GM12878 (cell line): ENCODE results near the gene PIGB. TPM values are rescaled to one million over a fixed set of nuclear protein-coding genes. Genes with fewer than 3 reads are reported as not detected.

Source experiments
- ATAC-seq: fragments of 200-7000 bp; cut with Tn5 transposase; 3 replicates; pipeline ENCODE4 v1.9.1; 2020; ENCODE audit warnings: mild to moderate bottlenecking, moderate library complexity
- BruUV-seq: library from RNA; stranded (reverse); fragments of 400-500 nt; replicated peaks from 2 replicates; lab custom pipeline; 2021; lab: Mats Ljungman, UMichigan
- CTCF ChIA-PET: fragments of 300-600 bp; sonication (Branson Sonifier 250); formaldehyde crosslinking; extraction: SDS; loops from one replicate; lab custom pipeline; 2021; ENCODE audit warnings: inconsistent platforms; lab: Yijun Ruan, JAX
- POLR2A ChIA-PET: fragments of 350-600 bp; formaldehyde crosslinking; extraction: SDS; loops from one replicate; lab custom pipeline; 2021; ENCODE audit warnings: inconsistent platforms; lab: Charles Lee
- RAD21 ChIA-PET: fragments of 300-600 bp; sonication (Branson Sonifier 250); formaldehyde crosslinking; loops from one replicate; lab custom pipeline; 2023; ENCODE audit warnings: antibody characterized with exemption; ENCODE audit not compliant: unreplicated experiment; lab: Charles Lee
- SMC1A ChIA-PET: fragments of 300-600 bp; sonication (Branson Sonifier 250); formaldehyde crosslinking; loops from one replicate; lab custom pipeline; 2023; ENCODE audit not compliant: unreplicated experiment, uncharacterized antibody; lab: Charles Lee
- DNase-seq: peaks from one replicate; pipeline ENCODE4 v3.0.0-alpha.2; 2011; ENCODE audit warnings: low read depth, low spot score
- FAIRE-seq: peaks from 3 replicates; lab custom pipeline; 2011; peaks lifted over from hg19 to GRCh38; lab: Jason Lieb, UNC
- H2AFZ ChIP-seq: 2 replicates; pipeline ENCODE4 v1.6.0; 2011; ENCODE audit warnings: low read depth, low read length, control low read depth; ENCODE audit not compliant: control insufficient read depth
- H3K27ac ChIP-seq: 2 replicates; pipeline ENCODE4 v1.5.1; 2011; ENCODE audit warnings: control low read depth; ENCODE audit not compliant: control insufficient read depth, insufficient read depth
- H3K27me3 ChIP-seq, 2 experiments: replicated peaks in 1 of 2; 2 replicates each; pipeline versions ENCODE4 v1.6.0 to v1.6.1; 2011; ENCODE audit warnings: low read length in 1 of 2; ENCODE audit not compliant: control insufficient read depth in 2 of 2, insufficient read depth in 2 of 2
- H3K36me3 ChIP-seq, 2 experiments: 2 replicates each; pipeline ENCODE4 v1.5.1; 2011; ENCODE audit warnings: low read length in 1 of 2; ENCODE audit not compliant: control insufficient read depth in 2 of 2, insufficient read depth in 2 of 2
- H3K4me1 ChIP-seq: 2 replicates; pipeline ENCODE4 v1.6.1; 2011; ENCODE audit warnings: mild to moderate bottlenecking, low read length, moderate library complexity, mixed read lengths; ENCODE audit not compliant: control insufficient read depth, insufficient read depth
- H3K4me2 ChIP-seq: 2 replicates; pipeline ENCODE4 v1.6.0; 2011; ENCODE audit warnings: control low read depth; ENCODE audit not compliant: control insufficient read depth, insufficient read depth
- H3K4me3 ChIP-seq: fragments of 200-600 bp; sonication (generic); 2 replicates; pipeline ENCODE4 v1.5.1; 2016
- H3K79me2 ChIP-seq: 2 replicates; pipeline ENCODE4 v1.6.0; 2011; ENCODE audit warnings: low read length; ENCODE audit not compliant: control insufficient read depth, insufficient read depth
- H3K9ac ChIP-seq: 2 replicates; pipeline ENCODE4 v1.8.0; 2011; ENCODE audit warnings: low read length, control low read depth, mixed read lengths; ENCODE audit not compliant: control insufficient read depth, insufficient read depth
- H3K9me3 ChIP-seq: replicated peaks from 3 replicates; pipeline ENCODE4 v1.5.1; 2011; ENCODE audit warnings: mild to moderate bottlenecking, low read length; ENCODE audit not compliant: control insufficient read depth, insufficient read depth
- H4K20me1 ChIP-seq: 2 replicates; pipeline ENCODE4 v1.6.0; 2011; ENCODE audit not compliant: control insufficient read depth, insufficient read depth
- BCL11A ChIP-seq: IDR thresholded peaks from 2 replicates; pipeline ENCODE4 v1.6.1; 2011; ENCODE audit warnings: low read depth, low read length
- EP300 ChIP-seq, 2 experiments: fragments of 150-350 bp in 1 of 2; IDR thresholded peaks; 2 replicates each; pipeline ENCODE4 v1.6.1; 2011 to 2012; ENCODE audit warnings: low read depth in 2 of 2, low read length in 2 of 2, borderline replicate concordance in 1 of 2, improper control_type of control experiment in 1 of 2, inconsistent platforms in 1 of 2; ENCODE audit not compliant: control insufficient read depth in 1 of 2
- IRF3 ChIP-seq: fragments of 450-650 bp; IDR thresholded peaks from 2 replicates; pipeline ENCODE4 v1.6.1; 2014; ENCODE audit warnings: mild to moderate bottlenecking
- JUNB ChIP-seq: IDR thresholded peaks from 2 replicates; pipeline ENCODE4 v1.6.1; 2016; ENCODE audit warnings: antibody characterized with exemption, mild to moderate bottlenecking
- RFX5 ChIP-seq: IDR thresholded peaks from 2 replicates; pipeline ENCODE4 v1.6.1; 2011; ENCODE audit warnings: low read depth, low read length, improper control_type of control experiment
- SMAD1 ChIP-seq: fragments of 450-650 bp; IDR thresholded peaks from 2 replicates; pipeline ENCODE4 v1.6.1; 2018; ENCODE audit warnings: mild to moderate bottlenecking, low read depth; ENCODE audit not compliant: partially characterized antibody
- TCF3 ChIP-seq: IDR thresholded peaks from 2 replicates; pipeline ENCODE4 v1.6.1; 2012; ENCODE audit warnings: low read depth, mild to moderate bottlenecking, low read length, borderline replicate concordance; ENCODE audit not compliant: insufficient read depth
- WGBS: methylation state at CpG from one replicate; pipeline ENCODE4 v1.1.6; 2016; ENCODE audit warnings: low lambda C conversion rate; ENCODE audit not compliant: insufficient replicate concordance, insufficient coverage; ENCODE audit errors: missing lambda C conversion rate; 5-methylcytosine and 5-hydroxymethylcytosine counted together
- in situ Hi-C: fragments of 300-500 bp; cut with MboI; formaldehyde crosslinking; loops from 9 replicates; pipeline ENCODE4 v1.14.3; 2018; ENCODE audit warnings: mixed read lengths
- intact Hi-C: fragments of 100-400 bp; cut with micrococcal nuclease; formaldehyde crosslinking; loops from one replicate; pipeline ENCODE4 v1.14.2; 2022; ENCODE audit not compliant: unreplicated experiment
- polyA plus RNA-seq, 11 experiments: library from polyadenylated mRNA; depleted of rRNA in 4 of 11; unstranded in 6 of 11; stranded (reverse) in 5 of 11; fragments of >200 nt; fragmentation: Nextera tagmentation in 4 of 11; fragmentation: Illumina TruSeq in 1 of 11; extraction: Ambion mirVana in 4 of 11; extraction: Trizol in 1 of 11; gene quantifications; 1 replicate in 1 of 11; 2 replicates in 10 of 11; pipeline versions ENCODE4 v1.2.1 to v1.2.3, GENCODE V29; 2011 to 2016; ENCODE audit warnings: inconsistent platforms in 2 of 11, missing spikeins in 2 of 11, low read depth in 1 of 11
- total RNA-seq, 4 experiments: library from RNA; depleted of rRNA in 3 of 4; stranded (reverse); fragments of >200 nt in 3 of 4; fragmentation: Illumina TruSeq in 1 of 4; extraction: Trizol in 1 of 4; gene quantifications; 2 replicates each; pipeline versions ENCODE4 v1.2.1 to v1.2.3, GENCODE V29; 2013 to 2021
- TF ChIP-seq, protein P1 (sequence below): IDR thresholded peaks from 2 replicates; pipeline ENCODE4 v1.6.1; 2012; ENCODE audit warnings: low read depth, low read length, improper control_type of control experiment
- TF ChIP-seq, protein P2 (sequence below): IDR thresholded peaks from 2 replicates; pipeline ENCODE4 v1.6.1; 2011; ENCODE audit warnings: low read depth, mild to moderate bottlenecking, low read length, moderate library complexity, borderline replicate concordance; ENCODE audit errors: extremely low read depth
- TF ChIP-seq, protein P3 (sequence below): IDR thresholded peaks from 2 replicates; pipeline ENCODE4 v1.6.1; 2011; ENCODE audit warnings: borderline replicate concordance, low read depth, mild to moderate bottlenecking, moderate library complexity, mixed read lengths, low read length; ENCODE audit not compliant: insufficient read depth; ENCODE audit errors: extremely low read length

Gene PIGB
- total and polyA plus RNA-seq, 10 of the 15 experiments (the other 5 are each of a cell fraction or from before 2014, with no cell fraction given): 17.9 to 46.0 (median 25.2) TPM

DNA sequence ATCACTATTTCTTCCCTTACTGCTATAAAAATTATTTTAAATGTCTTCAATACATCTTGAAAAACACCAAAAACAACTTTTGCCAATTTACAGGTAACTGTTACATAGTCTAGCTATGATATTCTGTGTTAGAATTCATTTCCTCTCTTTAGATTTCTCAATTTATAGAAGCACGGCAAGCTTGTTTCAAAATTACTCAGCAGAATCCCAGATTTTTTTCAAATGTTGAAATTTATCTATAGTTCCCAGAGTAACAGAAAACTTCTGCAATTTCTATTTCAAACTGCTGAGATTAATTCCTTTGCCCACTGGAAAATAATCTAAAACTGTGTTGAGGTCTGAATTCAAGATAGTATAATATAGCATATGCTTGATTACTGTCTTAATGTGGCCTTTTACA lies 48.0 kb downstream of the PIGB start:
- Histone ChIP-seq H3K4me1 (no peaks in the 10 kb centered on the region), H3K36me3 (no peaks in the 10 kb centered on the region; a peak in 3 of 4 replicates), H3K4me3 (no peak overlapping the region), H2AFZ (no peak overlapping the region), H3K79me2 (no peaks in the 10 kb centered on the region), H3K9ac (no peak overlapping the region), H3K4me2 (no peak overlapping the region), H3K9me3 (no peaks in the 10 kb centered on the region), H4K20me1 (no peaks in the 10 kb centered on the region), H3K27ac (no peak overlapping the region), H3K27me3 (no peaks in the 10 kb centered on the region)
- ChIA-PET RAD21 (no interaction called here), CTCF (interaction anchor here (0.6 to 1.0 kb wide), 3 partner anchors 42 to 324 kb away, joined by 3 to 4 read pairs (median 3); partner anchors contain the start of genes CCPG1 and PIERCE2), POLR2A (interaction anchor here (0.6 kb wide), 1 partner anchor 53 kb away, joined by 4 read pairs; no protein-coding TSS in a partner anchor), SMC1A (interaction anchor here (1.1 to 1.6 kb wide), 2 partner anchors 9 to 16 kb away, joined by 3 to 5 read pairs; no protein-coding TSS in a partner anchor)
- DNase-seq (no peak), FAIRE-seq (no peak), ATAC-seq (no peak)
- BruUV-seq: no TSS peak
- WGBS: 93% methylated on average over 1 of the region's 1 CpG
- TF ChIP-seq JUNB (peak; percentile 38; the same call in 1 of the 2 replicates), EP300 (IDR thresholded peaks at IDR 0.05; ENCODE audit: borderline replicate concordance in 1 of 2, control insufficient read depth in 1 of 2, low read depth in 2 of 2, low read length in 2 of 2) (no peak)
- in situ Hi-C loops: no loop called here
- intact Hi-C loops: no loop called here

- Histone ChIP-seq H3K27me3 (no peaks in the 10 kb centered on the region), H3K4me2 (peak overlapping the region; percentile 63), H4K20me1 (no peaks in the 10 kb centered on the region), H3K9me3 (no peaks in the 10 kb centered on the region), H2AFZ (peak overlapping the region; percentile 69), H3K4me3 (peak overlapping the region; percentile 10; the same call in 1 of the 2 replicates), H3K27ac (peak overlapping the region; percentile 50), H3K9ac (no peak overlapping the region), H3K36me3 (peaks cover 0 to 5% of the 10 kb centered on the region in 2 experiments; a peak in 2 of 4 replicates), H3K79me2 (no peaks in the 10 kb centered on the region), H3K4me1 (peaks cover 7% of the 10 kb centered on the region)
- 8% methylated on average over 3 of the region's 3 CpGs for WGBS
- DNase-seq (peak; percentile 24), FAIRE-seq (no peak), ATAC-seq (peak; percentile 80)
- ChIA-PET POLR2A (interaction anchor here (1.0 kb wide), 1 partner anchor 26 kb away, joined by 3 read pairs; no protein-coding TSS in a partner anchor), SMC1A (interaction anchor here (0.9 to 4.1 kb wide), 8 partner anchors 10 to 67 kb away, joined by 3 to 20 read pairs (median 5); partner anchors contain the start of genes CCPG1 and PIERCE2), CTCF (interaction anchor here (1.2 to 3.6 kb wide), 5 partner anchors 34 to 154 kb away, joined by 3 to 19 read pairs (median 7); partner anchors contain the start of genes CCPG1 and PIERCE2), RAD21 (interaction anchor here (1.0 to 1.2 kb wide), 2 partner anchors 62 to 67 kb away, joined by 3 read pairs; no protein-coding TSS in a partner anchor)
- intact Hi-C loops: no loop called here
- BruUV-seq: no TSS peak
- in situ Hi-C loops: no loop called here
- TF ChIP-seq BCL11A (no peak), IRF3 (no peak), SMAD1 (no peak), RFX5 (no peak), TCF3 (no peak)
- TF ChIP-seq, protein P1, sequence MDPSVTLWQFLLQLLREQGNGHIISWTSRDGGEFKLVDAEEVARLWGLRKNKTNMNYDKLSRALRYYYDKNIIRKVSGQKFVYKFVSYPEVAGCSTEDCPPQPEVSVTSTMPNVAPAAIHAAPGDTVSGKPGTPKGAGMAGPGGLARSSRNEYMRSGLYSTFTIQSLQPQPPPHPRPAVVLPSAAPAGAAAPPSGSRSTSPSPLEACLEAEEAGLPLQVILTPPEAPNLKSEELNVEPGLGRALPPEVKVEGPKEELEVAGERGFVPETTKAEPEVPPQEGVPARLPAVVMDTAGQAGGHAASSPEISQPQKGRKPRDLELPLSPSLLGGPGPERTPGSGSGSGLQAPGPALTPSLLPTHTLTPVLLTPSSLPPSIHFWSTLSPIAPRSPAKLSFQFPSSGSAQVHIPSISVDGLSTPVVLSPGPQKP: no peak
- TF ChIP-seq, protein P2, sequence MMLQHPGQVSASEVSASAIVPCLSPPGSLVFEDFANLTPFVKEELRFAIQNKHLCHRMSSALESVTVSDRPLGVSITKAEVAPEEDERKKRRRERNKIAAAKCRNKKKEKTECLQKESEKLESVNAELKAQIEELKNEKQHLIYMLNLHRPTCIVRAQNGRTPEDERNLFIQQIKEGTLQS: no peak
- TF ChIP-seq, protein P3, sequence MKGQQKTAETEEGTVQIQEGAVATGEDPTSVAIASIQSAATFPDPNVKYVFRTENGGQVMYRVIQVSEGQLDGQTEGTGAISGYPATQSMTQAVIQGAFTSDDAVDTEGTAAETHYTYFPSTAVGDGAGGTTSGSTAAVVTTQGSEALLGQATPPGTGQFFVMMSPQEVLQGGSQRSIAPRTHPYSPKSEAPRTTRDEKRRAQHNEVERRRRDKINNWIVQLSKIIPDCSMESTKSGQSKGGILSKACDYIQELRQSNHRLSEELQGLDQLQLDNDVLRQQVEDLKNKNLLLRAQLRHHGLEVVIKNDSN: no peak
These were observed 53.8 kb downstream of the PIGB start for GRCh38 chr15:55372701-55373440.
